T-cell (primary cell): ENCODE results near the gene PKM. TPM values are rescaled to one million over a fixed set of nuclear protein-coding genes. Genes with fewer than 3 reads are reported as not detected.
A peak's percentile ranks its signal among the peaks of the same experiment; 100 is the strongest.

Experiments used
- ATAC-seq, 4 experiments: fragments of 200-7000 bp in 3 of 4; fragments of 150-1000 bp in 1 of 4; cut with Tn5 transposase; replicated peaks in 1 of 4; 1 replicate in 3 of 4; 2 replicates in 1 of 4; pipeline ENCODE4 v1.10.0; 2021; ENCODE audit warnings: moderate library complexity in 3 of 4, mild to moderate bottlenecking in 2 of 4, moderate number of reproducible peaks in 1 of 4
- CTCF ChIA-PET, 2 donors: fragments of 300-600 bp; sonication (Branson Sonifier 250); formaldehyde crosslinking; loops; one replicate each; lab custom pipeline; 2022; ENCODE audit warnings: antibody characterized with exemption in 2 of 2; lab: Charles Lee
- POLR2A ChIA-PET, 2 donors: fragments of 300-600 bp; sonication (Branson Sonifier 250); formaldehyde crosslinking; loops; one replicate each; lab custom pipeline; 2022; ENCODE audit warnings: antibody characterized with exemption in 2 of 2; lab: Charles Lee
- DNase-seq, 35 experiments: peaks; one replicate each; pipeline versions ENCODE4 v3.0.0 to v3.0.0-alpha.2; 2013 to 2023
- H3K27ac ChIP-seq: one replicate; pipeline ENCODE4 v1.5.1; 2013; ENCODE audit warnings: low read length
- H3K27me3 ChIP-seq, 2 experiments: replicated peaks in 1 of 2; 1 replicate in 1 of 2; 2 replicates in 1 of 2; pipeline versions ENCODE4 v1.6.1 to v1.7.0; 2013; ENCODE audit warnings: low read length in 1 of 2, mixed read lengths in 1 of 2; ENCODE audit not compliant: control insufficient read depth in 2 of 2, insufficient read depth in 2 of 2; ENCODE audit errors: extremely low read depth in 1 of 2
- H3K36me3 ChIP-seq, 2 donors: 1 replicate in 1 of 2; 2 replicates in 1 of 2; pipeline versions ENCODE4 v1.6.1 to v1.7.0; 2013; ENCODE audit warnings: low read length in 1 of 2; ENCODE audit not compliant: control insufficient read depth in 2 of 2, insufficient read depth in 1 of 2; ENCODE audit errors: extremely low read depth in 1 of 2
- H3K4me1 ChIP-seq, 2 experiments: 1 replicate in 1 of 2; 2 replicates in 1 of 2; pipeline versions ENCODE4 v1.6.1 to v1.7.0; 2013; ENCODE audit warnings: low read length in 2 of 2, mixed read lengths in 1 of 2; ENCODE audit not compliant: insufficient read depth in 2 of 2, control insufficient read depth in 1 of 2; ENCODE audit errors: extremely low read depth in 1 of 2
- H3K4me3 ChIP-seq, 2 donors: 1 replicate in 1 of 2; 2 replicates in 1 of 2; pipeline versions ENCODE4 v1.5.1 to v1.7.0; 2013; ENCODE audit warnings: mild to moderate bottlenecking in 2 of 2, low read length in 1 of 2, moderate library complexity in 1 of 2; ENCODE audit not compliant: control insufficient read depth in 1 of 2; ENCODE audit errors: extremely low read depth in 1 of 2
- H3K9me3 ChIP-seq: 2 replicates; pipeline ENCODE4 v1.7.0; 2013
- H3K27ac Mint-ChIP-seq, 2 donors: one replicate each; pipeline ENCODE4 v1.8.0; 2020 to 2021; ENCODE audit warnings: mild to moderate bottlenecking in 2 of 2, mixed read lengths in 2 of 2
- H3K27me3 Mint-ChIP-seq, 2 donors: one replicate each; pipeline ENCODE4 v1.8.0; 2021 to 2022; ENCODE audit warnings: mixed read lengths in 2 of 2
- H3K36me3 Mint-ChIP-seq: one replicate; pipeline ENCODE4 v1.8.0; 2021; ENCODE audit warnings: mixed read lengths
- H3K4me1 Mint-ChIP-seq, 3 donors: one replicate each; pipeline ENCODE4 v1.8.0; 2020 to 2022; ENCODE audit warnings: mixed read lengths in 3 of 3, mild to moderate bottlenecking in 1 of 3
- H3K4me3 Mint-ChIP-seq, 3 donors: one replicate each; pipeline ENCODE4 v1.8.0; 2020 to 2022; ENCODE audit warnings: mild to moderate bottlenecking in 3 of 3, mixed read lengths in 3 of 3, moderate library complexity in 3 of 3
- H3K9me3 Mint-ChIP-seq, 3 donors: one replicate each; pipeline ENCODE4 v1.8.0; 2020 to 2022; ENCODE audit warnings: mixed read lengths in 3 of 3
- WGBS: methylation state at CpG from one replicate; pipeline ENCODE4 v1.1.5; 2013; ENCODE audit warnings: missing lambda C conversion rate; ENCODE audit not compliant: insufficient coverage; 5-methylcytosine and 5-hydroxymethylcytosine counted together
- total RNA-seq, 35 experiments: library from RNA in 6 of 35; stranded (reverse) in 6 of 35; fragments of 120-200 nt in 1 of 35; gene quantifications; one replicate each; pipeline versions ENCODE4 v1.2.1 to v1.2.4 and lab custom pipeline; 2013 to 2026

The PKM gene
- total RNA-seq, 5 donors from 2014 or later (not counting 1 experiment from before 2014, with no cell fraction given), result 293 to 412 (median 370) TPM

DNA sequence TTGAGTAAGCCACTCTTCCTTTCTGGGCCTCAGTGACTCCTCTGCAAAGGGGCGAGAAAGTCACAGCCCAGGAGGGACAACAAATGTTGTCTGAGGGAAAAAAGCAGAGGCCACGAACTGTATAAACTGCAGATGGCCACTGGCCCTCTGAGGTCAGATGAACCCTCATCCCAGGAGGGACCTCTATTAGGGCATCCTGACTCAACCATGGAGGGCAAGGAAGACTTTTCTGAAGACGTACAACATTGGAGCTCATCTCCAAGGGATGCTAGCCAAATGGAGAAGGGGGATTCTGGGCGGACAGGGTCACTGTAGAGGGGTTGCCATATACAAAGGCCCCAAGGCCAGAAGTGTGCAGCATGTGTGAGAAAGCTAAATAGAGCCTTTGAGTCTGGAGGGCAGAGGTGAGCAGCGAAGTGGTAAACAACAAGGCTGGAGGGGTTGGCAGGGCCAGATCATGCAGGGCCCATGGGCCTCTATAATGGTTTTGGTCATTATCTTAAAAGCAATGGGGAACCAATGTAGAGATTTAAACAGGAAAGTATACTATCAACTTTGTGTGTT, 50.1 kb downstream of the PKM start:
- DNase-seq, result no peak
- H3K9me3 ChIP-seq, result no peaks in the 10 kb centered on the region
- no peaks in the 10 kb centered on the region for H3K36me3 ChIP-seq
- H3K36me3 Mint-ChIP-seq, result no peaks in the 10 kb centered on the region
- ChIA-PET CTCF (no interaction called here), POLR2A (no interaction called here)
- H3K27ac ChIP-seq, result no peak overlapping the region
- peaks cover 27 to 41% of the 10 kb centered on the region in 2 donors for H3K27me3 Mint-ChIP-seq
- H3K4me3 Mint-ChIP-seq, result no peak overlapping the region
- peak overlapping the region in 1 of 2 donors; percentile 6 for H3K27ac Mint-ChIP-seq
- H3K4me1 Mint-ChIP-seq, result no peaks in the 10 kb centered on the region
- H3K9me3 Mint-ChIP-seq, result no peaks in the 10 kb centered on the region
- 66% methylated on average over 4 of the region's 5 CpGs for WGBS
- H3K4me1 ChIP-seq, result peaks cover 0 to 2% of the 10 kb centered on the region in 2 experiments
- peaks cover 8 to 48% of the 10 kb centered on the region in 2 experiments for H3K27me3 ChIP-seq
- no peak overlapping the region for H3K4me3 ChIP-seq
- ATAC-seq, result no peak

GRCh38 chr15:72179950-72180581, 50.9 kb downstream of the PKM start:
- CTCF ChIA-PET, result no interaction called here

GRCh38 chr15:72178976-72179585, 51.9 kb downstream of the PKM start:
- Histone ChIP-seq H3K36me3 (no peaks in the 10 kb centered on the region), H3K4me3 (no peak overlapping the region), H3K27ac (no peak overlapping the region), H3K4me1 (peaks cover 0 to 2% of the 10 kb centered on the region in 2 experiments), H3K27me3 (peaks cover 4 to 52% of the 10 kb centered on the region in 2 experiments), H3K9me3 (no peaks in the 10 kb centered on the region)
- no peak for DNase-seq
- Mint-ChIP-seq H3K27me3 (peaks cover 30 to 32% of the 10 kb centered on the region in 2 donors), H3K4me1 (no peaks in the 10 kb centered on the region), H3K4me3 (no peak overlapping the region), H3K9me3 (no peaks in the 10 kb centered on the region), H3K27ac (no peak overlapping the region), H3K36me3 (no peaks in the 10 kb centered on the region)
- POLR2A ChIA-PET, result no interaction called here
- CTCF ChIA-PET, result no interaction called here
- no peak for ATAC-seq
- WGBS, result 86% methylated on average over 7 of the region's 13 CpGs

More at GRCh38 chr15:72179950-72180581, 50.9 kb downstream of the PKM start:
- Histone ChIP-seq H3K36me3 (no peaks in the 10 kb centered on the region), H3K4me3 (no peak overlapping the region), H3K27ac (no peak overlapping the region), H3K9me3 (no peaks in the 10 kb centered on the region), H3K27me3 (peaks cover 4 to 50% of the 10 kb centered on the region in 2 experiments), H3K4me1 (peaks cover 0 to 2% of the 10 kb centered on the region in 2 experiments)
- ATAC-seq, result no peak
- no peak overlapping the region for H3K4me3 Mint-ChIP-seq
- POLR2A ChIA-PET, result no interaction called here
- no peak for DNase-seq
- 87% methylated on average over 14 of the region's 16 CpGs for WGBS
- peaks cover 33 to 35% of the 10 kb centered on the region in 2 donors for H3K27me3 Mint-ChIP-seq
- H3K36me3 Mint-ChIP-seq, result no peaks in the 10 kb centered on the region
- no peaks in the 10 kb centered on the region for H3K9me3 Mint-ChIP-seq
- H3K27ac Mint-ChIP-seq, result no peak overlapping the region
- H3K4me1 Mint-ChIP-seq, result no peaks in the 10 kb centered on the region

GRCh38 chr15:72176743-72177142, 54.2 kb downstream of the PKM start:
- ChIA-PET CTCF (no interaction called here), POLR2A (interaction anchor here in 1 of 2 donors (0.6 kb wide), 1 partner anchor 1095 kb away, joined by 4 read pairs; no protein-coding TSS in a partner anchor)

DNA sequence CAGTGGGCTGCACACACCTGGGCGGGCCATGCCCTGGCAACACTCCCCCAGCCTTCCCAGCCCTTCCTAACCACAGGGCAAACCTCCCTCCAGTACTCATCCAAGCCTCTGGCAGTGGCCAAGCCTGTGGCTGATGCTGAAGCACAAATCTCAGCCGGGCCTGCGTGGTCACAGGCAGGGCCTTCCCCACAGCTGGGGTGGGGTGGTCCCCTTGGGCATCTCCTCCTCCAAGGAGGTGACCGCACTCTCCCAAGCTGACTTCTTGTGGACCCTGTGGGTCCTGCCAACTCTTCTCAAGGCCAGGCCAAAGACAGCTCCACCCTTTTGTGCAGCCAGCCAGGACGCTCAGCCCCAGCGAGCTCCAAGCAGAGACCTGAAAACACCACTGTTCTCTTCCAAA, 54.8 kb downstream of the PKM start:
- no peaks in the 10 kb centered on the region for H3K36me3 Mint-ChIP-seq
- H3K4me3 Mint-ChIP-seq, result no peak overlapping the region
- H3K27ac Mint-ChIP-seq, result no peak overlapping the region
- CTCF ChIA-PET, result no interaction called here
- H3K9me3 Mint-ChIP-seq, result no peaks in the 10 kb centered on the region
- H3K27me3 Mint-ChIP-seq, result peaks cover 9 to 14% of the 10 kb centered on the region in 2 donors
- H3K9me3 ChIP-seq, result no peaks in the 10 kb centered on the region
- no peaks in the 10 kb centered on the region for H3K36me3 ChIP-seq
- POLR2A ChIA-PET, result no interaction called here
- no peak overlapping the region for H3K4me3 ChIP-seq
- 100% methylated on average over 4 of the region's 6 CpGs for WGBS
- peaks cover 0 to 47% of the 10 kb centered on the region in 2 experiments for H3K27me3 ChIP-seq
- H3K27ac ChIP-seq, result no peak overlapping the region
- no peak for ATAC-seq
- DNase-seq, result no peak
- no peaks in the 10 kb centered on the region for H3K4me1 Mint-ChIP-seq
- H3K4me1 ChIP-seq, result no peaks in the 10 kb centered on the region

More at GRCh38 chr15:72176743-72177142, 54.2 kb downstream of the PKM start:
- peaks cover 0 to 47% of the 10 kb centered on the region in 2 experiments for H3K27me3 ChIP-seq
- H3K36me3 ChIP-seq, result no peaks in the 10 kb centered on the region
- Mint-ChIP-seq H3K9me3 (no peaks in the 10 kb centered on the region), H3K27ac (no peak overlapping the region), H3K4me3 (no peak overlapping the region), H3K36me3 (no peaks in the 10 kb centered on the region), H3K27me3 (peaks cover 14 to 20% of the 10 kb centered on the region in 2 donors), H3K4me1 (no peaks in the 10 kb centered on the region)
- WGBS, result 100% methylated on average over 2 of the region's 3 CpGs
- ATAC-seq, result no peak
- no peaks in the 10 kb centered on the region for H3K4me1 ChIP-seq
- no peak overlapping the region for H3K4me3 ChIP-seq
- DNase-seq, result no peak
- H3K27ac ChIP-seq, result no peak overlapping the region
- no peaks in the 10 kb centered on the region for H3K9me3 ChIP-seq

GRCh38 chr15:72175186-72176044, 55.6 kb downstream of the PKM start:
- ATAC-seq (no peak), DNase-seq (no peak)
- Histone ChIP-seq H3K36me3 (no peaks in the 10 kb centered on the region), H3K9me3 (no peaks in the 10 kb centered on the region), H3K4me3 (no peak overlapping the region), H3K4me1 (no peaks in the 10 kb centered on the region), H3K27ac (no peak overlapping the region), H3K27me3 (peaks cover 0 to 42% of the 10 kb centered on the region in 2 experiments)
- POLR2A ChIA-PET, result no interaction called here
- no peak overlapping the region for H3K4me3 Mint-ChIP-seq
- CTCF ChIA-PET, result no interaction called here
- H3K27ac Mint-ChIP-seq, result no peak overlapping the region
- no peaks in the 10 kb centered on the region for H3K4me1 Mint-ChIP-seq
- no peaks in the 10 kb centered on the region for H3K9me3 Mint-ChIP-seq
- no peaks in the 10 kb centered on the region for H3K36me3 Mint-ChIP-seq
- H3K27me3 Mint-ChIP-seq, result peaks cover 3 to 9% of the 10 kb centered on the region in 2 donors
- WGBS, result 89% methylated on average over 13 of the region's 15 CpGs
